Ovary (tissue), 3 donors: Measurements from ENCODE around the gene HLX.

Experiments
- CTCF ChIP-seq, 3 donors: fragments of 450-650 bp in 2 of 3; fragments of 200-600 bp in 1 of 3; IDR thresholded peaks; one replicate each; pipeline versions ENCODE4 v1.5.1 to v1.8.0; 2016 to 2022; ENCODE audit warnings: antibody characterized with exemption in 3 of 3, mild to moderate bottlenecking in 1 of 3
- EP300 ChIP-seq: sonication (generic); formaldehyde crosslinking; IDR thresholded peaks from one replicate; pipeline ENCODE4 v1.6.1; 2017; ENCODE audit warnings: antibody characterized with exemption
- POLR2A ChIP-seq: fragments of 450-650 bp; IDR thresholded peaks from one replicate; pipeline ENCODE4 v1.6.1; 2017; ENCODE audit warnings: antibody characterized with exemption, mild to moderate bottlenecking, moderate library complexity
- donor health status: DM: no; HTN: no; CAD: no.

- TF ChIP-seq POLR2A (no peak), CTCF (IDR thresholded peaks at IDR 0.05) (no peak), EP300 (no peak)
These were observed 10.6 kb downstream of the HLX start for GRCh38 chr1:220889848-220890287.
